Stimulated activated CD4-positive, alpha-beta T cell treated with anti-CD3 and anti-CD28 coated beads, Interleukin-15, amount 100 ng/mL, for 1 hour (primary cell): Measurements from ENCODE around the gene CFAP43.
"Not testable (repeated sequence)": the region's sequence is repeated elsewhere in the genome, so short reads cannot be mapped to it uniquely, and the experiment has no call there.

Source experiments
- DNase-seq, 2 donors: peaks; one replicate each; pipeline ENCODE4 v3.0.0-alpha.2; 2020; ENCODE audit warnings: low read depth in 1 of 2, low spot score in 1 of 2

Gene CFAP43

GRCh38 chr10:104230490-104230889, 1.7 kb downstream of the CFAP43 start:
- no peak for DNase-seq

GRCh38 chr10:104223304-104223703, 8.9 kb downstream of the CFAP43 start:
- no peak for DNase-seq

- DNase-seq = no peak
Measured at GRCh38 chr10:104220522-104220921, 11.6 kb downstream of the CFAP43 start.

GRCh38 chr10:104218751-104219150, 13.4 kb downstream of the CFAP43 start:
- no peak for DNase-seq

GRCh38 chr10:104216631-104217030, 15.5 kb downstream of the CFAP43 start:
- no peak for DNase-seq

- DNase-seq = no peak
Measured at GRCh38 chr10:104209575-104210198, 22.5 kb downstream of the CFAP43 start.

- no peak for DNase-seq
Measured at GRCh38 chr10:104208730-104209129, 23.4 kb downstream of the CFAP43 start.

- DNase-seq = no peak
Measured at GRCh38 chr10:104202231-104202630, 29.9 kb downstream of the CFAP43 start.

GRCh38 chr10:104201636-104202035, 30.5 kb downstream of the CFAP43 start:
- DNase-seq = no peak

- no peak for DNase-seq
Measured at GRCh38 chr10:104199567-104199966, 32.6 kb downstream of the CFAP43 start.

GRCh38 chr10:104197364-104197763, 34.8 kb downstream of the CFAP43 start:
- no peak for DNase-seq

GRCh38 chr10:104195706-104196105, 36.5 kb downstream of the CFAP43 start:
- no peak for DNase-seq

GRCh38 chr10:104193787-104194186, 38.4 kb downstream of the CFAP43 start:
- no peak for DNase-seq

- DNase-seq = no peak
Measured at GRCh38 chr10:104190695-104191094, 41.5 kb downstream of the CFAP43 start.

GRCh38 chr10:104183682-104184081, 48.5 kb downstream of the CFAP43 start:
- DNase-seq = no peak

GRCh38 chr10:104174136-104174535, 58.0 kb downstream of the CFAP43 start:
- not testable (repeated sequence) for DNase-seq

GRCh38 chr10:104170610-104171254, 61.4 kb downstream of the CFAP43 start:
- no peak for DNase-seq

- no peak for DNase-seq
Measured at GRCh38 chr10:104155591-104155990, 76.6 kb downstream of the CFAP43 start.

- no peak for DNase-seq
Measured at GRCh38 chr10:104151737-104152136, 80.4 kb downstream of the CFAP43 start.

GRCh38 chr10:104150139-104150538, 82.0 kb downstream of the CFAP43 start:
- no peak for DNase-seq

- DNase-seq = no peak
Measured at GRCh38 chr10:104146882-104147281, 85.3 kb downstream of the CFAP43 start.

- no peak for DNase-seq
Measured at GRCh38 chr10:104144931-104145330, 87.2 kb downstream of the CFAP43 start.

- no peak for DNase-seq
Measured at GRCh38 chr10:104143829-104144228, 88.3 kb downstream of the CFAP43 start.
